T-helper 1 cell treated with Interleukin-12 subunit alpha and Interleukin-12 subunit beta and Interleukin-4 antibody, amounts not matched to agents 30 μg/mL and 1 μg/mL, for 36 hours (primary cell): Measurements from ENCODE around the gene SKA1.
"Not testable (repeated sequence)": the region's sequence is repeated elsewhere in the genome, so short reads cannot be mapped to it uniquely, and the experiment has no call there.

ENCODE experiments used
- H3K27ac Mint-ChIP-seq: one replicate; pipeline ENCODE4 v1.8.0; 2021; ENCODE audit warnings: mild to moderate bottlenecking, mixed read lengths
- H3K27me3 Mint-ChIP-seq: one replicate; pipeline ENCODE4 v1.8.0; 2021; ENCODE audit warnings: low read depth, mixed read lengths
- H3K36me3 Mint-ChIP-seq: one replicate; pipeline ENCODE4 v1.8.0; 2021; ENCODE audit warnings: low read depth, mixed read lengths
- H3K4me1 Mint-ChIP-seq: one replicate; pipeline ENCODE4 v1.8.0; 2021; ENCODE audit warnings: low read depth, mixed read lengths
- H3K4me3 Mint-ChIP-seq: one replicate; pipeline ENCODE4 v1.8.0; 2021; ENCODE audit warnings: mild to moderate bottlenecking, moderate library complexity, mixed read lengths
- H3K9me3 Mint-ChIP-seq: one replicate; pipeline ENCODE4 v1.8.0; 2021; ENCODE audit warnings: mixed read lengths

SKA1 gene

DNA sequence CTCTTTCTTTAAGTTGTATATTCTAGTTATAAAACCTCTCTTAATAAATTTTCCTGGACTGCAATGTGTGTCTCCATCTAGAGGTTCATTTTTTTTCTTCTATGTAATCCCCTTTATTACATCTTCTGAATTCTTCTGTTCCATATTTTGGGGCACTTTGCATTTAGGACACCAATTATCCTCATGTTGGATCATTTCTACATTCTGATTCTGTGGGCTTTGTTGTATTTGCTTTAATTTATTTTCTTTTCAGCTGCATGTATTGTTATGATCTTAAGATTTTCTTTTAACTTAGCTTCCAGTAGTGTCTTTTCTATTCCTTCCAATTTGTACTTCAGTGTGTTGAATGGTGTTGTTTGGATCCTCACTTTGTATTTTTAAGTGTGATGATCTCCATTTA is 5.2 kb upstream of the SKA1 start:
- peaks cover 4% of the 10 kb centered on the region for H3K4me1 Mint-ChIP-seq
- no peak overlapping the region for H3K4me3 Mint-ChIP-seq
- H3K9me3 Mint-ChIP-seq: peaks cover 36% of the 10 kb centered on the region
- no peak overlapping the region for H3K27ac Mint-ChIP-seq
- peaks cover 39% of the 10 kb centered on the region for H3K27me3 Mint-ChIP-seq
- H3K36me3 Mint-ChIP-seq: peaks cover 4% of the 10 kb centered on the region

DNA sequence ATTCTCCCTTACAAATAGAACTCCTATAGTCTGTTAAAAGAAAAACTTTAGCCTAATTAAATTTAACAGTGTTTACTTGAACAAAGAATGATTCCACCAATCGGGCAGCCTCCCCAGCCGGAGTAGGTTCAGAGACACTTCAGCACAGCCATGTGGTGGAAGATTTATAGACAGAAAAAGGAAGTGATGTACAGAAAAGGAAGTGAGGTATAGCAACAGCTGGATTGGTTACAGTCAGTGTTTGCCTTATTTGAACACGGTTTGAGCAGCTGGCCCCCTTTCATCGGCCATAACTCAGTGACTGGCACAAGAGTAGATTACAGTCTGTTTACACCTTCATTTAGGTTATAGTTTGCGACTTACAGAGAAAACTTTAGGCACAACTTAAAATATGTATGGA is 2.1 kb upstream of the SKA1 start:
- peaks cover 36% of the 10 kb centered on the region for H3K9me3 Mint-ChIP-seq
- H3K36me3 Mint-ChIP-seq: peaks cover 4% of the 10 kb centered on the region
- no peak overlapping the region for H3K4me3 Mint-ChIP-seq
- H3K27me3 Mint-ChIP-seq: peaks cover 23% of the 10 kb centered on the region
- no peak overlapping the region for H3K27ac Mint-ChIP-seq
- H3K4me1 Mint-ChIP-seq: peaks cover 14% of the 10 kb centered on the region

DNA sequence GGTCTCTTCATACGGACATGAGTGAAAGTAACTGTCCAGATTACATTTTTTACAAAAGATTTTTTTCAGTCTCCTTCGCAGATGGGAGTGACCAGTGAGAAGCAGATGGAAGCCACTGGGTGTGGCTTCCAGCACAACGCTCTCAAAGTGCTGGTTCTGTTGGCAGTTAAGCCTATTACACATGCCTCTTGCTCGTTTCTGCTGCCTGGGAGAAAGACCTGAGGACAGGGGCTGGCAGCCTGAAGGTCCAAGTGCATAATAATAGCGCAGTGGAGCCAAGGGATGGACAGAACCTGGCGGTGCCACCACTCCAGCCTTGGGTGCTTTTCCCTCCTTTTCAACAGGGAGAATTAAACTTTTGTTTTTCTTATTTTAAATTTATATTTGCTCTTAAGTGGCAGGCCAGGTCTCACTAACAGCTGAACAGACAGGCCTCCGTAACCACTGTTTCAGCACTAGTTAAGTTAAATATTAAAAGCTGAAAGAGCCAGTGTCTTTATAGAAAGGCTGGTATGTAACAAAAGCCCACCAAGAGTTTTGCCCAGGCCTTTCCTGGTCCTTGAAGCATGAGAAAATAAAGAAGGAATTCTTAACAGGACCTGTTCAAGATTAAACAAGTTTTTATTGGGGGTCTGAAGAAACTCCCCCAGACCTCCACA is 1.2 kb upstream of the SKA1 start:
- Mint-ChIP-seq H3K4me1 (peaks cover 18% of the 10 kb centered on the region), H3K9me3 (peaks cover 28% of the 10 kb centered on the region), H3K36me3 (peaks cover 4% of the 10 kb centered on the region), H3K27ac (no peak overlapping the region), H3K27me3 (peaks cover 16% of the 10 kb centered on the region), H3K4me3 (no peak overlapping the region)

DNA sequence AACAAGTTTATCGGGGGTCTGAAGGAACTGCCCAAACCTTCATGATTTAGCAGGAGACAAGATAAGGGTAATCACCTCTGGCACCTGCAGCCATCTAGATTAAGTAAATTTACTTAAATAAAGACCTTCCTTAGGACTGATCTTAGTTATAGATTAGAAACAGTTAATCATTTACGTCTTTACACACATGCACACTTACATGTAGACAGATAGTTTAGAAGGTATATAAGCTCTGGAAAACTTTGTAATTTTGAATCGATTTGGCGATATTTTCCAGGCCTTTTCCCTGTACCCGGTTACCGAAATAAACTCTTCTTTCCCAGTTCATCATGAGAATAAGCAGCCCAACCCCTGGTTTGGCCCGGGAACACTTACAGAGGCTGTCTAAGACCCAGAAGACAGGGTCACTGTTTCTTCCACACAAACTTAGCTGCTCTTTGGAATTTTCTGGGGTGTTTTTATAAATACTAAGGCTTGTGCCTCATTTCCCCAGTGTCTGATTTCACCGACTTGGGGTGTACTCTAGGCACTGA is 560 bp upstream of the SKA1 start:
- peaks cover 18% of the 10 kb centered on the region for H3K4me1 Mint-ChIP-seq
- peak overlapping the region; percentile 87 for H3K4me3 Mint-ChIP-seq
- peak overlapping the region; percentile 87 for H3K27ac Mint-ChIP-seq
- peaks cover 4% of the 10 kb centered on the region for H3K36me3 Mint-ChIP-seq
- peaks cover 14% of the 10 kb centered on the region for H3K27me3 Mint-ChIP-seq
- H3K9me3 Mint-ChIP-seq: peaks cover 22% of the 10 kb centered on the region

DNA sequence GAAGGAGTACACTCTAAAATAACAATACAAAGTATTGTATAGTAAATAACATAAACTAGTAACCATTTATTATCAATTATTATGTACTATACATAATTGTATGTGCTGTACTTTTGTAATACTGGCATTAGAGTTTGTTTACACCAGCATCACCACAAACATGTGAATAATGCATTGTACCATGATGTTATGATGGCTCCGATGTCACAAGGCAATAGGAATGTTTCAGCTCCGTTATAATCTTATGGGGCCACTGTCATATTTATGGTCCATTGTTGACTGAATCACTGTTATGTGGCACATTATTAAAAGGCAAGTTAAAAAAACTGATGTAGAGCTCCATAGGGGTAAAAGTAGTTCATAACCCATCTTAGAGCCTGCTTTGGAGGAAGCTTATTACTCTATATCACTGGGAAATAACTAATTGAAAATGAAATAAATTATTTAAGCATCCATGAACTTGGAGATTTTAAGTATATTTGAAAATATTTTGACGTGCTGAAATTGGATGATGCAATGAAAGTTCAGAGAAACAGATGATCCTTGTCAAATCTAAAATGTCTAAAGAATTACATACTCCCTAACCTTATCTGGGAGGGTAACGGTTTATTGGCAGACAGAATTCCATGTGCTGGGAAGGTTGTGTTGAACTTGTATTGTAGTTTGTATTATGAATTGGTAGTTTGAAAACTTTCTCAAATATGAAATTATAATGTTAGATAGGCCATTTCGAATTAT is 2.4 kb downstream of the SKA1 start:
- Mint-ChIP-seq H3K9me3 (peaks cover 5% of the 10 kb centered on the region), H3K27ac (no peak overlapping the region), H3K27me3 (no peaks in the 10 kb centered on the region), H3K4me1 (peaks cover 18% of the 10 kb centered on the region), H3K4me3 (no peak overlapping the region), H3K36me3 (peaks cover 7% of the 10 kb centered on the region)

DNA sequence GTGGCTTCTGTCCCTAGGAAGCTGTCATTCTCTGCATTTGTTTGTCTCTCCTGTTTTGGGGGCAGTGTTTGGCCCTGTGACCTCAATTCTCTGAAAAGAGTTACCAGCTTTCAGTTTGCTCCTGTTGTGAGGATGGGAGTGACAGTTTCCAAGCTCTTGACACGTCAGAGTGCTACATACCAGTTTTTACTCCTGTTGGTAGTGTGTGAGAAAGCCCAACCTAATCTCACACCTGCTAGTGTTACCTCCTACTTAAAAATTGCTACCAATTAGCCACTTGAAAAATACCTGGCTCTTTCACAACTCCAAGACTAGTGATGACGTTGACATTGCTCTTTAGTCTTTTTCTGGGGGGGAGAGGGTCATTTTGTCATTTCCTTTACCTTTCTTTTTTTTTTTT is 14.1 kb downstream of the SKA1 start:
- no peak overlapping the region for H3K4me3 Mint-ChIP-seq
- H3K9me3 Mint-ChIP-seq: no peaks in the 10 kb centered on the region
- H3K27ac Mint-ChIP-seq: no peak overlapping the region
- peaks cover 3% of the 10 kb centered on the region for H3K4me1 Mint-ChIP-seq
- no peaks in the 10 kb centered on the region for H3K27me3 Mint-ChIP-seq
- peaks cover 27% of the 10 kb centered on the region for H3K36me3 Mint-ChIP-seq

DNA sequence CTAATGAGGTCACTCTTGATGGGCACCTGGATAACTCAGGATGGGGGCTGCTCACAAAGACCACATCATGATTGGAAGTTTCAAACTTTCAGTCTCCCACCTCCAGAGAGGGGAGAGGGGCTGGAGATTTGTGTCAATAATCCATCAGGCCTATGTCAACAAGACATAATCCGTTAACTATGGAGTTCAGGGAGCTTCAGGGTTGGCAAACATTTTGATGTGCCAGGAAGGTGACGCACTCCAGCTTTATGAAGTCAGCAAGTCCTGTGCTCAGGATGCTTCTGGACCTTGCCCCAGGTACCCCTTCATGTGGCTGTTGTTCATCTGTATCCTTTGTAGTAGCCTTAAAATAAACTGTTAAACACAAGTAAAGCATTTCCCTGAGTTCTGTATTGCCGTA is 19.0 kb downstream of the SKA1 start:
- Mint-ChIP-seq H3K36me3 (peaks cover 20% of the 10 kb centered on the region), H3K27me3 (peaks cover 8% of the 10 kb centered on the region)

DNA sequence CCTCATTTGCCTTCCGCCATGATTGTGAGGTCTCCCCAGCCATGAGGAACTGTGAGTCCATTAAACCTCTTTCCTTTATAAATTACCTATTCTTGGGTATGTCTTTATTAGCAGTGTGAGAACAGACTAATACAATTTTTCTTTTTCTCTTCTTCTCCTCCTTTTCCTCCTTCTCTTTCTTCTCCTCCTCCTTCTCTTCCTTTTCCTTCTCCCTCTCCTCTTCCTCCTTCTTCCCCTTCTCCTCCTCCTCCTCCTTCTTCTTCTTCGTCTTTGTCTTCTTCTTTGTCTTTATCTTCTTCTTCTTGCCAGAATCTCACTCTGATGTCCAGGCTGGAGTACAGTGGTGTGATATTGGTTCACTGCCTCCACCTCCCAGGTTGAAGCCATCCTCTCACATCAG is 20.2 kb downstream of the SKA1 start:
- Mint-ChIP-seq H3K36me3 (peaks cover 13% of the 10 kb centered on the region), H3K9me3 (no peaks in the 10 kb centered on the region), H3K27me3 (peaks cover 15% of the 10 kb centered on the region), H3K4me3 (no peak overlapping the region), H3K27ac (no peak overlapping the region), H3K4me1 (no peaks in the 10 kb centered on the region)

More for the DNA sequence above, 19.0 kb downstream of the SKA1 start:
- no peaks in the 10 kb centered on the region for H3K4me1 Mint-ChIP-seq
- H3K27ac Mint-ChIP-seq: no peak overlapping the region
- no peak overlapping the region for H3K4me3 Mint-ChIP-seq
- H3K9me3 Mint-ChIP-seq: no peaks in the 10 kb centered on the region

DNA sequence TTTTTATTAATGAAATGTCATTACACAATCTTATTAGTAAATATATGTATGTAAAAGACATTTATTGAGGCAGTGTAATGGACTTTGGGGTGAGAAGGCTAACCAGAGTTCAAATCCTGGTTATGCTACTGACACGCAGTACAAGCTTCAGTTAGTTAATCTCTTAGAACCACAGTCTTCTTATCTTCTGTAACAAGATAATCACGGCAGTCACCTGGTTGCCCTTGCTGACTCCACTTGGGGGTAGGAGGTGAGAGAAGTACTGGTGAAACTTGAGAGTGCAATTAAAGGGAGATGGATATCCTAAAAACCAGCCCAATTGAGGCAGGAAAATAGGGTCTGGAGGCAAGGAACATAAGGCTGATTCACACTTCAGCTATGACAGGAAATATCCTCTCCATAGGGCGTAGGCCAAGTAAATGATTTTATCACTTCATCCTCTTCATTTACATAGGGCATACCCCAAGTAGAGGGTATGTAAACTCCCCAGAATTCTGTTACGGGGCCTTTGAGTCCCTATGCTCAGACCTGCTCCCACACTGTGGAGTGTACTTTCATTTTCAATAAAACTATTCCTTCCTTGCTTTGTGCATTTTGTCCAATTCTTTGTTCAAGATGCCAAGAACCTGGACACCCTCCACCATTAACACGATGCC is 21.3 kb downstream of the SKA1 start:
- Mint-ChIP-seq H3K27ac (no peak overlapping the region), H3K4me3 (no peak overlapping the region), H3K4me1 (no peaks in the 10 kb centered on the region), H3K27me3 (peaks cover 23% of the 10 kb centered on the region), H3K9me3 (no peaks in the 10 kb centered on the region), H3K36me3 (peaks cover 13% of the 10 kb centered on the region)

DNA sequence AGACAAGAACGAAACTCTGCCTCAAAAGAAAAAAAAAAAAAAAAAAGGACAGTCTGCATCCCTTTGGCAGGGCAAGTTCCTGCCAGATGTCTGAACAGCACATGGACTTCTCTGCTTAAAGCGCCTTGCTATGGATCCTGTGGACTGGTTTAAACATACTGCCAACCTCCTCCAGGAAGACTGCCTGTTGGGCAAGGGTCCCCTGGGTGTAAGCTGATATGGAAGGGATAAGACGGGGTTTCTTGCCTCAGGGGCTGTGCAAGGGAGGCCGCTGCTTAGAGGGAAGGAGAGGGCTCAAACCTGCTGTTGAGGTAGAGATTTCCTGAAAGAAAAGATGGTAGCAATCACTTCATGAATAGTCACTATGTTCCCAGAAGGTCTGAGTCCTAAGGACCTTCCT is 22.2 kb downstream of the SKA1 start:
- no peak overlapping the region for H3K27ac Mint-ChIP-seq
- H3K36me3 Mint-ChIP-seq: peaks cover 13% of the 10 kb centered on the region
- H3K4me3 Mint-ChIP-seq: no peak overlapping the region
- no peaks in the 10 kb centered on the region for H3K4me1 Mint-ChIP-seq
- H3K27me3 Mint-ChIP-seq: peaks cover 29% of the 10 kb centered on the region
- H3K9me3 Mint-ChIP-seq: no peaks in the 10 kb centered on the region

DNA sequence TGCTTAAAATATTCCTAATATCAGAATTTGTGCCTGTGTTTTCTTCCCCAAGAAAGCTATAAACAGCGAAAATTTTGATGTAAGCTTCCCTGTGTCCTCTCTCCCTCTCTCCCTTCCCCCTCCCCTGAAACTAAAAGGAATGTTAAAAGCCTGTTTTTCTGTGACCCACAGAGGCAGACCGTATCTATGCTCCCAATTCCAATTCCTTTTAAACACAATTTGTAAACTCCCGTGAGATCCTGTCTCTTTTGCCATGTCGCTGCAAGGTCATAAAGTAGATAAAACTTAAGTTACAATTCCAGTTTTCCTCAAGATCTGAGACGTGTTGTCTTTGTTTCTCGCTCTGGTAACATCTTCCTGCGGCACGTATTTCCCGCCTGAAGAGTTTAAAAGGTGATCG is 23.3 kb downstream of the SKA1 start:
- H3K27ac Mint-ChIP-seq: no peak overlapping the region
- H3K4me1 Mint-ChIP-seq: no peaks in the 10 kb centered on the region
- H3K27me3 Mint-ChIP-seq: peaks cover 40% of the 10 kb centered on the region
- peaks cover 10% of the 10 kb centered on the region for H3K36me3 Mint-ChIP-seq
- H3K9me3 Mint-ChIP-seq: no peaks in the 10 kb centered on the region
- H3K4me3 Mint-ChIP-seq: no peak overlapping the region

DNA sequence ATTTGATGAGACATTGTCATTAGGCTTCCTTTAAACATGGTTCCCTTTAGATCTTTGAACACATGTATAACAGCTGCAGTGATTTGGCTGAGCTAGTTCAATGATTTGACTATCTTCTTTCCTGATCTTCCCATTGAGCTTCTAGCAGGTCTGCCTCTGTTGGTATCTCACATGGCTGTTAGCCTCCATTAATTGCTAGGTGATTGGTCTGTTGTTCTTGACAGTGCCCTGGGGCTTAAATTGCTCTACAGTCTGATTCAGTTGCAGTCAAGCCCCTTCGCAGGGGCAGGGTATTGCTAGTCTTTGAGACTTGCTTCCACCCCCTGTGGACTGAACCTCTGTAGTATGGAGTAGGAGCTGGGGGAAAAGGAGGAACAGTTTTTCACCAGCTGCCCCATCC is 24.1 kb downstream of the SKA1 start:
- Mint-ChIP-seq H3K9me3 (no peaks in the 10 kb centered on the region), H3K27me3 (peaks cover 48% of the 10 kb centered on the region), H3K27ac (no peak overlapping the region), H3K4me3 (no peak overlapping the region), H3K4me1 (no peaks in the 10 kb centered on the region), H3K36me3 (peaks cover 9% of the 10 kb centered on the region)

DNA sequence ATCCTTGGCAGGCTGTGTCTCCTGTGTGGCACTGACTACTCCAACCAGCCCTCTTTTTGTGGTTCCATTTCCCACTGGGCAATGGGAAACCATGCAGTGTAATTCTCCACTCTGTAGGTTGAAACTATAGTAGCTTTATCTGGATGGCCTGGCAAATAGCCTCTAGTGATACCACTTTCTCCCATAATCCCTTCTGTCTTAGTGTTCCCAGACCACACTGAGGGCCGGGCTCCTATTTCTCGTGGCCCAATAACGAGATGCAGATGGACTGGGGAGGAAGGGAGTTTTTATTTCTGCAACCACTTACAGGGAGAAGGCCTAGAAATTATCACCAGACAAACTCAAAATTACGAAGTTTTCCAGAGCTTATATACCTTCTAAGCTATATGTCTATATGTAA is 24.7 kb downstream of the SKA1 start:
- peaks cover 6% of the 10 kb centered on the region for H3K36me3 Mint-ChIP-seq
- no peak overlapping the region for H3K4me3 Mint-ChIP-seq
- no peak overlapping the region for H3K27ac Mint-ChIP-seq
- H3K4me1 Mint-ChIP-seq: no peaks in the 10 kb centered on the region
- H3K9me3 Mint-ChIP-seq: no peaks in the 10 kb centered on the region
- H3K27me3 Mint-ChIP-seq: peaks cover 55% of the 10 kb centered on the region

DNA sequence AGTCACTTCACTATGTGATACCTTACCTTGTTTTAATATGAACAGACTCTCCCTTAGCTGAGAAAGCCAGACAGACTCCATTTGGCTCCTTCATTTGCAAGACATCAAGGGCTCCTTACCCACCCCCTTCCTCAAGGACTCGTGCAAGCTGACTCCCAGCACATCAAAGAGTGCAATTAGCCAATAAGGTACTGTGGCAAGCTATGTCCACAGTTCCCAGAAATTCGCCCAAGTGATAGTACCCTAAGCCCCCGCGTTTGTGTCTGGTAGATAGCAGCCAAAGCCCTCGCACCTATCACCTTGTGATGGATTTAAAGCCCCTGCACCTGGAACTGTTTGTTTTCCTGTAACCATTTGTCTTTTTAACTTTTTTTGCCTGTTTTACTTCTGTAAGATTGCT is 25.6 kb downstream of the SKA1 start:
- H3K36me3 Mint-ChIP-seq, H3K4me1 Mint-ChIP-seq, H3K9me3 Mint-ChIP-seq, H3K4me3 Mint-ChIP-seq, H3K27ac Mint-ChIP-seq: not testable (repeated sequence)
- H3K27me3 Mint-ChIP-seq: peaks cover 63% of the 10 kb centered on the region

DNA sequence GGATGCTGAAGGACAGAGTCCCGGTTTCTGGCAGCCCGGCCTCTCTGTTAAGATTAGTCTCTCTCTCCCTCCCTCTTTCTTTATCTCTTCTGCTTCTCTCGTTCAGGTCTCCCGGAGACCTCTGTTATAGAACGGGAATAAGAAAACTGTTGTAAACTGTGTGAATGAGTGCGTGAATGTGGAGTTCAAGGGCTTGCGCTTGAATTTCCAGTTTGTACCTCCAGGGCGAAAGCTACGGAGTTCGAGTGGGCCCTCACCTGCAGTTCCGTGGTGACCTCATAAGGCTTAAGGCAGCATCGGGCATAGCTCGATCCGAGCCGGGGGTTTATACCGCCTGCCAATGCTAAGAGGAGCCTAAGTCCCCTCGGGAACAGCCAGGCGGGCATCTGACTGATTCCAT is 26.4 kb downstream of the SKA1 start:
- H3K4me1 Mint-ChIP-seq: no peaks in the 10 kb centered on the region
- no peak overlapping the region for H3K27ac Mint-ChIP-seq
- no peak overlapping the region for H3K4me3 Mint-ChIP-seq
- peaks cover 67% of the 10 kb centered on the region for H3K27me3 Mint-ChIP-seq
- no peaks in the 10 kb centered on the region for H3K36me3 Mint-ChIP-seq
- H3K9me3 Mint-ChIP-seq: no peaks in the 10 kb centered on the region
